HG03432 (cell line): ENCODE data around the gene UPP1.
"Not testable (repeated sequence)": the region's sequence is repeated elsewhere in the genome, so short reads cannot be mapped to it uniquely, and the experiment has no call there.

Source experiments
- ATAC-seq: cut with Tn5 transposase; IDR thresholded peaks from one replicate; pipeline ENCODE4 v1.9.1; 2021; ENCODE audit warnings: mild to moderate bottlenecking, moderate library complexity; ENCODE audit not compliant: unreplicated experiment

Gene UPP1

GRCh38 chr7:48109848-48110663 lies 21.0 kb downstream of the UPP1 start:
- peak; percentile 91 for ATAC-seq

- ATAC-seq: no peak
Observed at GRCh38 chr7:48110868-48111267, 21.8 kb downstream of the UPP1 start.

DNA sequence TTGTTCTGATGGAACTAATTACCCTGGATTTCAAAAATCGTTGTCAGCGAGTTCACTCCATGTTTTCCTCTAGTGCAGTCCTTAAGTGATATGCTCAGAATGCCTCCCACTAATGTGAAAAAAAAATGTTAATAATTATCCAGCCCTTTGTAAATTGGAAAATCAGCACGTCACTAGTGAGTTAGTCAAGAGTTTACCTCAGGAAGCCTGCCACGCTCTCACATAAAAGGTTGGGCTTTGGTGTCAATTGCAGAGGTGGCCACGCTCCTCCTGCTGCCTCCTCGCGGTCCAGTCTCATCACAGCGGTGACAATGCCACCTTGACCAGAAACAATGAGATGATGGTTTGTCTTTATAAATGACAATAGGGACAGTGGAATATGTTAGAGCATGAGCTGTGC lies 22.5 kb downstream of the UPP1 start:
- no peak for ATAC-seq

DNA sequence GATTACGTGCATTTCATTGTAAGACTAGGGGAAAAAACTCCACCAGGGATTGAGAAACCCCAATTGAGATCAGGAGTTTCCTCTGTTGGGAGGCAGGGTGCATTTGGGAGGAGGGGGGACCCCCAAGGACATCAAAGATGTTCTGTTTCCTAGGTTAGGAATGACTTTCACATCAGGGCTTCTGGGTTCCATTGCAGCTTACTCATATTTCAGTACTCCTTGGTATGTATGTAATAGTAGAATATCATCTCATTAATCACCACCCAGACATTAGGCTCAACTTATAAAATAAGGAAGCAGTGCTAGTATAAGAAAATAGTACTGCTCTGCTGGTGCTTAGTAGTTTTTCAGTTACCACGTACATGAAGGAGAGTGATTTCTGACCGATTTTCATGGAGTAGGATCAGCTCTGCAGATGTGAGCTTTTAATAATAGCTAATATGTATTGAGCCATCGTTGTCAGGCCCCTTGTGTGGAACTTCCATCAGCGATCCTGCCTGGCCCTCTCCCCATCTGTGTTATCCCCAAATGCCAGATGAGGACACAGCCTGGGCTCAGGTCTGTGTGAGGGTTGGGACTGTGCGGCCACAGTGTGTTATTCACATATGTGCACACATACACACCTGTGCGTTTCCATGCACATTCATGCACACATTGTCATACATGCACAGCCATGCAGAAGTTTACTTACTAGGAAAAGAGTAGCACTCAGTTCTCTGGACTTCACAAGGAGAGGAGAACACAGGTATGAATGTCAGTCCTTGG lies 23.5 kb downstream of the UPP1 start:
- no peak for ATAC-seq

DNA sequence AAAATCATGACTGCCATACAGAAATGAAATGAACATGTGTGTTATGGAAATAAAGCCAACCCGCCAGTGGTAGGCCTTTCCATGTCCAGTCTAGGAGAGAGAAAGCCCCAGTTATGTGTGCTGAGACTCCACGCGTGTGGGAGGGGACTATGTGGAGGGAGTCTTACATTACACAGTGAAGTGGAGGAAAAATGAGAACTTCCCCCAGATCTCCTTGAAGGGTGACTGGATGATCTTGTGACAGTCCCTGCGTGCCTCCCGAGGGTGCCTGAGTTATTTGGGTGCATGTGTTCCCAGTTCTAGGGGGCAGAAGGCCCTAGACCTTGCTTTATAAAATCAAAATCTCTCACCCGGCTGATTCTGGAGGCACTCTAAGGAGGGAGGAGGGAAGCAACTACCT lies 24.2 kb downstream of the UPP1 start:
- no peak for ATAC-seq

GRCh38 chr7:48114115-48114514 lies 25.1 kb downstream of the UPP1 start:
- no peak for ATAC-seq

GRCh38 chr7:48114589-48114988 lies 25.5 kb downstream of the UPP1 start:
- no peak for ATAC-seq

GRCh38 chr7:48116043-48116442 lies 27.0 kb downstream of the UPP1 start:
- no peak for ATAC-seq

DNA sequence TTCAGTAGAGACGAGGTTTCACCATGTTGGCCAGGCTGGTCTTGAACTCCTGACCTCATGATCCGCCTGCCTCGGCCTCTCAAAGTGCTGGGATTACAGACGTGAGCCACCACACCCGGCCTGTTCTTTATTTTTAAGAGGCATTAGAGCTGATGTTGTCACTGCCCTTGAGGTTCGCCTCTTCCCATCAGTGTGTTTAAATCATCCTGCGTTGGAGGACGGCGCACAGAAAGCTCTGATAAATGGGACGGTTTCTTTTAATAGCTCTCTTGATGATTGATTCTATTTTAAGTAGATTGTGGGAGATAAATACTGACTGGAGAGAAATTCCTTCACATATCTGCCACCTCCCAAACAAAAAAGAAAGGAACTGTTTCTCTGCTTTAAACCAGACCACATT lies 29.0 kb downstream of the UPP1 start:
- no peak for ATAC-seq

DNA sequence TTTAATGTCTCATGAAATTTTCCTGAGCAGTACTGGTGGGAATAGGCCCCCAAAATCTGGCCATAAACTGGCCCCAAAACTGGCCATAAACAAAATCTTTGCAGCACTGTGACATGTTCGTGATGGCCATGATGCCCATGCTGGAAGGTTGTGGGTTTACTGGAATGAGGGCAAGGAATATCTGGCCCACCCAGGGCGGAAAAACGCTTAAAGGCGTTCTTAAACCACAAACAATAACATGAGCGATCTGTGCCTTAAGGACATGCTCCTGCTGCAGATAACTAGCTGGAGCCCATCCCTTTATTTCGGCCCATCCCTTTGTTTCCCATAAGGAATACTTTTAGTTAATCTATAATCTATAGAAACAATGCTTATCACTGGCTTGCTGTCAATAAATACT lies 31.5 kb downstream of the UPP1 start:
- ATAC-seq: not testable (repeated sequence)

DNA sequence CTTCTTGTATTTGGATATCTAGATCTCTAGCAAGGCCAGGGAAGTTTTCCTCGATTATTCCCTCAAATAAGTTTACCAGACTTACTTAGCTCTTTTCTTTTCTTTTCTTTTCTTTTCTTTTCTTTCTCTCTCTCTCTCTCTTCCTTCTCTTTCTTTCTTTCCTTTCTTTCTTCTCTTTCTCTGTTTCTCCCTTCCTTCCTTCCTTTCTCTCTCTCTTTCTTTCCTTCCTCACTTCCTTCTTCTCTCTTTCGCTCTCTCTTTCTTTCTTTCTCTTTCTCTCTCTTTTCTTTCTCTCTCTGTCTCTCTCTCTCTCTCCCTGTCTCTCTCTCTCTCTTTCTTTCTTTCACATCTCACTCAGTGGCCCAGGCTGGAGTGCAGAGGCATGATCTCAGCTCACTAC lies 37.0 kb downstream of the UPP1 start:
- ATAC-seq: no peak

DNA sequence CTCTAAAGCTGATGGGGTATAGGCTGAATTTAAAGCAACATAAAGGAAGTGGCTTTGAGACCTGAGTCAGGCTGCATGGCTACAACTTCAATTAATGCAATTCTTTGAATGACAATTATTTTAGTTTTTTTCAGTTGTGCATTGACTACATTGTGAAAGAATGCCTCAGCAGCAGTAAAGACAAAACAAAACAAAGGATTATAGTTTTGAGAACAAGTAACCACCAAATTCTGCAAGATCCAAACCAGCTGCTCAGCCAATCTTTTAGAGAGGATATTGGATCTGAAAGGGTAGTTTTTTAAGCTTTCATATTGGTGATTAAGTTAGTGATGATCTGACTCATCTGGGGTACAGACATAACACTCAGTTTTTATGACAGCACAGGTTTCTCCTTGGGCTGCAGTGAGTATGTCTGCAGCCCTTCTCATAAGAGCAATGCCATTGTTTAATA lies 41.6 kb downstream of the UPP1 start:
- ATAC-seq: peak; percentile 90

DNA sequence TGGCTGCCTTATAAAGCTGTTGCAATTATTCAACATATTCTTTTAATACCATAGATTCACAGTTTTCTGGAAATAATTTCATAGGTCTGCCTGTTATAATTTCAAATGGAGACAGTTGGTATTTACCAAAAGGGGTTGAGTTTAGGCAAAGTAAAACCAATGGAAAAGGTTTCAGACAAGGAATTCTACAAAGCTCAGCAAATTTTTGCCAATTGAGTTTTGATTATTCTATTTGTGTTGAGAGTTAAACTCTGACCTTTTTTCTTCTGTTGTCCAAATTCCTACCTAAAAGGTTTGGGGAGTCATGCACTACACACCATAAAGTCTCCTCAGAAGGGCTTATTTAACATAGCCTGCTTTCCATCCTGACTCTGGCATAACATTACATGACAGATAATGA lies 43.7 kb downstream of the UPP1 start:
- no peak for ATAC-seq

- no peak for ATAC-seq
Observed at GRCh38 chr7:48139459-48139858, 50.4 kb downstream of the UPP1 start.

DNA sequence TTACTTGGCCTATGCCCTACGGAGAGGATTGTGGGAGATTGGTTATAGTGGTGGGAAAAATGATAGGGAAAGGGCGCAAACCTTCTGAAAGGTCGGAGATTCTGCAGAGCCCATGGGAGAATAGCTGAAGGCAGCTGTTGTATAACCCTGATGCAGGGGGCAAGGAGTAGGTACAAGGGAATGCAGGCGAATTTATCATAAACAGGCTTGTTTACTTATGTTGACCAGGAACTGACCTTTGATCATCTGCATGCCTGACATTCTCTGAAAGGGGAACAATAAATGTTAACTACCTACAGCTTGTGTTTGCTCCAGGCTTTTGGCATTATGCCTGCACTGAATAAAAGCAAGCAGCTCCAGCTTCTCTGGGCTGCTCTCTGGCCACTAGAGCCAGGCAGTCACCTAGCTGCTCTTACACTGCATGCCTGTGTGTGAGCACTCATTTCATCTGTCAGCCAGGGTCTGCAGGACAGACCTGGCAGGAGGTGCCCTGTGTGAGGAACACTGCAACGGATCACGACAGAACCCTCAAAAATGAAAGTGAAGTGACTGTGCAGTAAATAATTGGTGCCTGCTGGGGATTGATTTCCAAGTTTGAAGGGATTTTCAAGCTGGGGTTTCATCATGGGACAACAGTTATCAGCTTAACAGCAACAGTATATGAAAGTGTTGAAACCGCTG lies 51.1 kb downstream of the UPP1 start:
- no peak for ATAC-seq

DNA sequence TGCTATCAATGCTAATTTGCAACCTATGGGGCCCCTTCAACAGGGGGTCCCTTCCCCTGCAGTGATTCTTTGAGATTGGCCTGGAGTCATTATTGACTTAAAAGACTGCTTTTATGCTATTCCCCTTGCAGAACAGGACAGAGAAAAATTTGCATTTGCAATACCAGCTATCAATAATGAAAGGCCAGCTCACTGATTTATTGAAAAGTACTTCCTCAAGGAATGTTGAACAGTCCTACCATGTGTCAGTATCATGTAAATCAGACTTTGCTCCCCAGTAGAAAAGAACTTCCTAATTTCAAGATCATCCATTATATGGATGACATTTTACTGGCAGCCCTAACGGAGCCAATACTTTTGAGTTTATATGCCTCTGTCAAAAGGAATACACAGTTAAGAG lies 52.5 kb downstream of the UPP1 start:
- no peak for ATAC-seq

DNA sequence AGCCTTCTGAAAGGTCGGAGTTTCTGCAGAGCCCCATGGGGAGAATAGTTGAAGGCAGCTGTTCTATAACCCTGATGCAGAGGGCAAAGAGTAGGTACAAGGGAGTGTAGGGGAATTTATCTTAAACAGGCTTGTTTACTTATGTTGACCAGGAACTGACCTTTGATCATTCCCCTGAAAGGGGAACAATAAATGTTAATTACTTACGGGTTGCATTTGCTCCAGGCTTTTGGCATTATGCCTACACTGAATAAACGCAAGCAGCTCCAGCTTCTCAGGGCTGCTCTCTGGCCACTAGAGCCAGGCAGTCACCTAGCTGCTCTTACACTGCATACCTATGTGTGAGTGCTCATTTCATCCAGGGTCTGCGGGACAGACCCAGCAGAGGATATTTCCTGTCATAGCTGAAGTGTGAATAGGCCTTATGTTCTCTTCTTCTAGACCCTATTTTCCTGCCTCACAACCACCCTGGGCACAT lies 55.3 kb downstream of the UPP1 start:
- ATAC-seq: no peak

DNA sequence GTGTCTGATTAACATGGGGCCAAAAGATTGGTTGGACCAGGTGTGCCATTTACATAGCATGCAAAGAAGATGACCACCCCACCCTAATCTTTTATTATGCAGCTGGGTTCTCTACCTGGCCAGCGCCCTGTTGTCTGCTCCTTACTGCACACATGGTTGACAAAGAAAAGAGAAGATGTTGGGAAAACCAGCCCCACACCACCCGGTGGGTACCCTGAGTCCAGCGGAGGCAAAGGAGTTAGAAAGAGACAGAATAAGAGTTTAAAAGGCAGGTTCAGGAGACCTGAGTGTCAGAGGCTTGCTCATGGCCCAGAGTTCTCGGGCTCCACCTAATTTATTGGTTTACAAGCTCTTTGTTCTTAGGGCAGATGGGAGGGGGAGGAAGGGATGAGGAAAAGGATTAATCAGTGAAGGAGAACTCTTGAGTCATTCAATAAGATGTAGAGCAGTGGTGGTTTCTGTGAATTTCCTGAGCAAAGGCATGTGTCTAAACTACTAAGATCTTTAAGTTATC lies 58.1 kb downstream of the UPP1 start:
- ATAC-seq: no peak

- ATAC-seq: not testable (repeated sequence)
Observed at GRCh38 chr7:48147690-48148089, 58.6 kb downstream of the UPP1 start.

DNA sequence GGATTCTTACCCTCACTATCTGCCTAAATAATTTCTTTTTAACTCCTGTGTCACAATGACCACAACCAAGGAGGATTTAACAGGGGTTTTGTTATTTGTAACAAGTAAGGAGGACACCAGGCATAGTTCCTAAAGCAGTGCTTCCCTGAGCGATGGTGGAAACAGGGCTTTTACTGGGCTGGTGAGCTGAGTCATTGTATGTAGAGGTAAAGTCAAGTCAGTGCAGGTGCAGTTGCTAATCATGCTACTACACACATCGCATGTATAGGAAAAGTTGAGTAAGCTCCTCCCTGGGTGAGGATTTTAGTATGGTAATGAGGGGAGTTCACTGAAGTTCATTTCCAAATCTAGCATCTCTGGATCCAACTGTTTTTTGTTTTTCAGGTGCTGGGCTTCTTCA lies 59.2 kb downstream of the UPP1 start:
- ATAC-seq: no peak

GRCh38 chr7:48149058-48149457 lies 60.0 kb downstream of the UPP1 start:
- ATAC-seq: no peak
